OCI-LY1 (cell line): ENCODE data around the gene HOXB7.

Experiments
- H2AFZ ChIP-seq: fragments of 200-600 bp; sonication (generic), shearing (Covaris generic); 2 replicates; pipeline ENCODE4 v1.6.0; 2014; ENCODE audit warnings: antibody characterized with exemption, mild to moderate bottlenecking, low read length
- H3F3A ChIP-seq: fragments of 200-600 bp; sonication (generic), shearing (Covaris generic); 2 replicates; pipeline ENCODE4 v1.6.0; 2014; ENCODE audit warnings: mild to moderate bottlenecking, antibody characterized with exemption, low read length, moderate library complexity; ENCODE audit not compliant: insufficient read depth
- H3K27ac ChIP-seq: fragments of 200-600 bp; sonication (generic); 2 replicates; pipeline ENCODE4 v1.5.1; 2014; ENCODE audit warnings: low read length, mixed run types, mild to moderate bottlenecking, low read depth; ENCODE audit not compliant: poor library complexity, severe bottlenecking
- H3K27me3 ChIP-seq: fragments of 200-600 bp; sonication (generic); 2 replicates; pipeline ENCODE4 v1.6.0; 2014; ENCODE audit warnings: antibody characterized with exemption, mild to moderate bottlenecking, low read length, moderate library complexity; ENCODE audit not compliant: insufficient read depth
- H3K36me3 ChIP-seq: fragments of 200-600 bp; sonication (generic); 2 replicates; pipeline ENCODE4 v1.6.1; 2014; ENCODE audit warnings: mild to moderate bottlenecking, antibody characterized with exemption, low read length, moderate library complexity, mixed read lengths; ENCODE audit not compliant: insufficient read depth
- H3K4me1 ChIP-seq: fragments of 200-600 bp; sonication (generic); 2 replicates; pipeline ENCODE4 v1.5.1; 2014; ENCODE audit warnings: mild to moderate bottlenecking, low read length, moderate library complexity; ENCODE audit not compliant: insufficient read depth, severe bottlenecking
- H3K4me2 ChIP-seq: fragments of 200-600 bp; sonication (generic), shearing (Covaris generic); 2 replicates; pipeline ENCODE4 v1.6.1; 2014; ENCODE audit warnings: low read length
- H3K4me3 ChIP-seq: fragments of 200-600 bp; sonication (generic); 2 replicates; pipeline ENCODE4 v1.5.1; 2014; ENCODE audit warnings: low read length, low read depth, mild to moderate bottlenecking, mixed read lengths; ENCODE audit not compliant: poor library complexity, severe bottlenecking
- H3K79me2 ChIP-seq: fragments of 200-600 bp; shearing (Covaris generic); 2 replicates; pipeline ENCODE4 v1.6.1; 2016; ENCODE audit warnings: mixed run types, low read length, mixed read lengths; ENCODE audit not compliant: insufficient read depth
- H3K9ac ChIP-seq: fragments of 200-600 bp; sonication (generic), shearing (Covaris generic); 2 replicates; pipeline ENCODE4 v1.6.1; 2014; ENCODE audit warnings: mild to moderate bottlenecking, low read length, mixed read lengths
- H3K9me2 ChIP-seq: fragments of 200-600 bp; sonication (generic), shearing (Covaris generic); 2 replicates; pipeline ENCODE4 v1.6.1; 2014; ENCODE audit warnings: low read depth, mild to moderate bottlenecking, low read length, mixed read lengths
- H3K9me3 ChIP-seq: fragments of 200-600 bp; shearing (Covaris generic); 2 replicates; pipeline ENCODE4 v1.6.1; 2014; ENCODE audit warnings: low read length, mixed read lengths
- H4K20me1 ChIP-seq: fragments of 200-600 bp; sonication (generic), shearing (Covaris generic); 2 replicates; pipeline ENCODE4 v1.6.0; 2016; ENCODE audit warnings: mild to moderate bottlenecking, low read length; ENCODE audit not compliant: insufficient read depth
- EZH2 ChIP-seq: fragments of 200-600 bp; sonication (generic), shearing (Covaris generic); IDR thresholded peaks from 2 replicates; pipeline ENCODE4 v1.8.0; 2017; ENCODE audit warnings: borderline replicate concordance, mixed run types, mild to moderate bottlenecking, antibody characterized with exemption, low read length, moderate library complexity, mixed read lengths
- TF ChIP-seq, protein P1 (sequence below): fragments of 200-600 bp; sonication (generic), shearing (Covaris generic); IDR thresholded peaks from 2 replicates; pipeline ENCODE4 v1.5.1; 2017; ENCODE audit warnings: mild to moderate bottlenecking, antibody characterized with exemption, low read length, moderate library complexity, mixed read lengths

Gene HOXB7

DNA sequence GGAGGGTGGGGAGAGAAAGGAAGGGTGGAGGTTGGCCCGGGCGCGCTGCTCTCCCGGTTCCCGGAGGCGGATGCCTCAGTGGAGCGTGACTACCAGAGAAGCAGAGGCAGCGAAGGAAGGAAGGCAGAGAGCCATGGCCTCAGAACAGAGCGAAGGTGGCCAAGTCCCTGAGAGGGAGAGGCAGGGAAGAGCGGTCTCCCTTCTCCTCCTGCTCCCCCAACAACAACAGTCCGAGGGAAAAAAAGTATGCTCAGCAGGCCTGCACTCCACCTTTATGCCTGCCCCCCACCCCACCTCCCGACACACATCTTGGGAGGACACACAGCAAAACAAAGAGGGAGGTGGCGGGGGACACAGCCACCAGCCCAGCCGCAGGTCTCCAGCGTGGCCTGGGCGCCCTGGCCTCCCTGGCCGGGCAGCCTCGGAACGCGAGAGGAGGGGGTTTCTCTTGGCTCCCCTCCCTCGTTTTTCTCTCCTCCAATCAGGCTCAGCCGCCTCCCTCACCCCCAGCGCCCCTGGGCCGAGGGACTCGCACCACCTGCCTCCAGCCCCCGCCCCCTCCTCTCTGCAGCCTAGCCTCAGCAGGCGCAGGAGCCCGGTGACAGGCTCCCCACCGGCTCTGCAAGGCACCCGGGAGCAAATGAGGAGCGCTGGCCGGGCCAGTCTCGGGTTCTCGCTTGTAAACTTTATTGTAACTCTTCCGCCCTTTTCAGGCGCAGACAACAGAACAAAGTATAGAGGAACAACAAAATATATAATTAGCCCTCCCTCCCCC lies 1.1 kb upstream of the HOXB7 start:
- Histone ChIP-seq H3K9ac (no peak overlapping the region), H3K27ac (no peak overlapping the region), H3K27me3 (no peaks in the 10 kb centered on the region), H3F3A (no peaks in the 10 kb centered on the region), H2AFZ (no peak overlapping the region), H3K9me2 (no peaks in the 10 kb centered on the region), H3K9me3 (no peaks in the 10 kb centered on the region), H4K20me1 (no peaks in the 10 kb centered on the region), H3K4me3 (no peak overlapping the region), H3K79me2 (no peaks in the 10 kb centered on the region), H3K36me3 (no peaks in the 10 kb centered on the region), H3K4me1 (peaks cover 3% of the 10 kb centered on the region), H3K4me2 (peak overlapping the region; percentile 72; the same call in 1 of the 2 replicates)
- TF ChIP-seq EZH2, result no peak
- TF ChIP-seq, protein P1, sequence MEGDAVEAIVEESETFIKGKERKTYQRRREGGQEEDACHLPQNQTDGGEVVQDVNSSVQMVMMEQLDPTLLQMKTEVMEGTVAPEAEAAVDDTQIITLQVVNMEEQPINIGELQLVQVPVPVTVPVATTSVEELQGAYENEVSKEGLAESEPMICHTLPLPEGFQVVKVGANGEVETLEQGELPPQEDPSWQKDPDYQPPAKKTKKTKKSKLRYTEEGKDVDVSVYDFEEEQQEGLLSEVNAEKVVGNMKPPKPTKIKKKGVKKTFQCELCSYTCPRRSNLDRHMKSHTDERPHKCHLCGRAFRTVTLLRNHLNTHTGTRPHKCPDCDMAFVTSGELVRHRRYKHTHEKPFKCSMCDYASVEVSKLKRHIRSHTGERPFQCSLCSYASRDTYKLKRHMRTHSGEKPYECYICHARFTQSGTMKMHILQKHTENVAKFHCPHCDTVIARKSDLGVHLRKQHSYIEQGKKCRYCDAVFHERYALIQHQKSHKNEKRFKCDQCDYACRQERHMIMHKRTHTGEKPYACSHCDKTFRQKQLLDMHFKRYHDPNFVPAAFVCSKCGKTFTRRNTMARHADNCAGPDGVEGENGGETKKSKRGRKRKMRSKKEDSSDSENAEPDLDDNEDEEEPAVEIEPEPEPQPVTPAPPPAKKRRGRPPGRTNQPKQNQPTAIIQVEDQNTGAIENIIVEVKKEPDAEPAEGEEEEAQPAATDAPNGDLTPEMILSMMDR, result no peak

DNA sequence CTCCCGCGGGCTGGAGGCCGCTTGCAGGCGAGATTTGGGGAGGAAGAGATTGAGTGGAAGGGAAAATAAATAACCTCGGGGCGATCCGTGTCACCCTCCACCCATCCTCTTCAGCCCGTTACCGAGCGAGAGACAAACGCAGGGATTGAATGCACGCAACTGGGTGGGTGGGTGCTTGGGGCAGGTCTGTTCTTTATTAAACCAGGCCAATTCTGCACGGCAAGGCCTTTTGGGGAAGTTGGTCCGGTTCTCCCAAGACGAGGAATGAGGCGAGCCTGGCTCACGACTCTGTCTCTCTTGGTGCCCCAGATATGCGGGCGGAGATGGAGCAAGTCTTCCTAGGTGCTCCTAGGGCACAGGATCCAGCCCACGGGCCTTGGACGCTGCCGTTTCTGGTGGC lies 396 bp upstream of the HOXB7 start:
- H3K9ac ChIP-seq, result peak overlapping the region; percentile 68; the same call in 1 of the 2 replicates
- H3K4me2 ChIP-seq, result peak overlapping the region; percentile 72
- H3K27ac ChIP-seq, result no peak overlapping the region
- peaks cover 3% of the 10 kb centered on the region for H3K4me1 ChIP-seq
- H4K20me1 ChIP-seq, result no peaks in the 10 kb centered on the region
- no peaks in the 10 kb centered on the region for H3K9me2 ChIP-seq
- H3K27me3 ChIP-seq, result no peaks in the 10 kb centered on the region
- H3F3A ChIP-seq, result no peaks in the 10 kb centered on the region
- no peaks in the 10 kb centered on the region for H3K79me2 ChIP-seq
- H3K9me3 ChIP-seq, result no peaks in the 10 kb centered on the region
- no peak for TF ChIP-seq EZH2
- TF ChIP-seq, protein P1, result no peak
- peak overlapping the region; percentile 63 for H3K4me3 ChIP-seq
- no peaks in the 10 kb centered on the region for H3K36me3 ChIP-seq
- no peak overlapping the region for H2AFZ ChIP-seq

DNA sequence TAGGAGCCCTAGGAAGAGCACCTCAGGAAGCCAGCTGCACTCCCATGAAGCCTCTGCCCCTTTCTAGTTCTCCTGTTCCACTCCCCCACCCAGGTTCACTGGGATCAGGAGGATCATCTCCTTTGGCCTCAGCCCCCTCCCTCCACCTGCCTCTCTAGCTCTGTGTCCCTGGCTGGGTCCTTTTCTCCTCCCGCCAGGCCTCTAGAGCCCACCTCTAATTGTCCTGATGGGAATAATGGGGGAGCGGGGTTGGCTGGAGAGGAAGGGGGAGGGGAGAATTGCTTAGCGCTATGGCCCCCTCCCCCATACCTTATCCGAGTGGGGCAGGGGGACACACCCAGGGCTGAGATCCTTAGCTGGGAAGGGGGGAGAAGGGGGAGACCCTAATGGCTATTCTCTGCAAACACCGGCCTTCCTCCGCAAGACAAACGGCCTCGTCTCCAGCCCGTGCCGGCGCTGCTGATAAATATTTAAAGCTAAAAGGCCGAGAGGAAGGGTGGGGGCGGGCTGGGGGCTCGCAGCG lies 997 bp downstream of the HOXB7 start:
- H3K27ac ChIP-seq, result no peak overlapping the region
- TF ChIP-seq, protein P1, result no peak
- TF ChIP-seq EZH2, result no peak
- peak overlapping the region; percentile 72 for H3K4me2 ChIP-seq
- H3F3A ChIP-seq, result no peaks in the 10 kb centered on the region
- no peak overlapping the region for H2AFZ ChIP-seq
- no peaks in the 10 kb centered on the region for H3K9me3 ChIP-seq
- peak overlapping the region; percentile 63 for H3K4me3 ChIP-seq
- H3K9ac ChIP-seq, result peak overlapping the region; percentile 68
- no peaks in the 10 kb centered on the region for H3K36me3 ChIP-seq
- no peaks in the 10 kb centered on the region for H3K79me2 ChIP-seq
- H3K9me2 ChIP-seq, result no peaks in the 10 kb centered on the region
- H3K4me1 ChIP-seq, result peaks cover 3% of the 10 kb centered on the region
- no peaks in the 10 kb centered on the region for H3K27me3 ChIP-seq
- H4K20me1 ChIP-seq, result no peaks in the 10 kb centered on the region
